HG03060 (cell line): ENCODE results near the gene MAP1B.

Source experiments
- ATAC-seq: cut with Tn5 transposase; IDR thresholded peaks from one replicate; pipeline ENCODE4 v1.9.1; 2021; ENCODE audit warnings: low read depth, moderate number of reproducible peaks; ENCODE audit not compliant: unreplicated experiment

The MAP1B gene

DNA sequence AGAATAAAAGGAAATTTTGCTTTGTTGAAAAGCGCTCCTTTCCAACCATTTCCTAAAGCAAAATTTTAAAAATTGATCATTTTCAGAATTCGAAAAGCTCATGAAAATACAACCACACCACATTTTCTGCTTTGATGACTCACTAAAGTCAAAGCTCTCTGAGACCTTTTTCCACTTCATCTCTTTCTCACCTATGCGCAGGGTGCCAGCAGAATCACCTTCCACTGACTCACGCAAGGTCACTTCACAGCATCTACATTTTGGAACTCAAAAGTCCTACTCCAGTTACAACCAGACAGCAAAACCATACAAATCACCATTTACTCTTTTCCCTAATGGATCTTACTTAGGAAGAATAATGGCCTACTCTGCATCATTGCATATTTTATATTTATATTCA is 106.2 kb downstream of the MAP1B start:
- ATAC-seq = no peak

DNA sequence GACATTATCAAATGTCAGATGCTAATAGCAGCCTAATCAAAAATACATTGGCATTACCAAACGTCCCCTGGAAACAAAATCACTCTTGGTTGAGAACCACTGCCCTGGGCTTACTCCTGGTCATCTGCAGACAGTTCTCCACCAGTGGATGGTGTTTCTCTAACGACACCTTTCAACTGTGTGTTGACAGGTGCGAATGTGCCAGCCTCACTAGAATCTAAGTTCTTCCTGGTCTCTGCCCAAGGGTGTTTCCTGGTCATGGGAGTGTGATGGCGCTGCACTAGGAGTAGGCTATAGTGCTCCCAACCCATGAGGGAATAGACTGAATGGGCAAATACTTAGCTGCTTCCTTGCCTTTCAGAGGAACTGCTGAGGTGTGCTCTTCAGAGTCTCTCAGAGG is 106.9 kb downstream of the MAP1B start:
- ATAC-seq = no peak

DNA sequence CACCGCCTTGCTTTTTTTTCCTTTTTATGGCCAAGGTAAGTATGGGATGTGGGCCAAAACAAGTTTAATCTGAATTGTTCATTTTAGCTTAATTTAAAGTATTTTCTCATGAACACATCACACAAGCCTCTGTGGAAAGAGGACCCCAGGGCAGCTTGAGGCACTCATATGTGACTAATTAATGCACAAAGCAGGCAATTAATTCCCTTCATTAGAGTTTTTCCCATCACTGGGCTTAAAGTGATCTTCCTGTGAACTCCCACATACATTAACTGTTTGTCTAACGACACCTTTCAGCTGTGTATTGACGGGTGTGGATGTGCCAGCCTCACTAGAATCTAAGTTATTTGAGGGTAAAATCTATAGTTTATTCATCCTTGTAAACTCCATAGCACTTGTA is 109.5 kb downstream of the MAP1B start:
- ATAC-seq = no peak

DNA sequence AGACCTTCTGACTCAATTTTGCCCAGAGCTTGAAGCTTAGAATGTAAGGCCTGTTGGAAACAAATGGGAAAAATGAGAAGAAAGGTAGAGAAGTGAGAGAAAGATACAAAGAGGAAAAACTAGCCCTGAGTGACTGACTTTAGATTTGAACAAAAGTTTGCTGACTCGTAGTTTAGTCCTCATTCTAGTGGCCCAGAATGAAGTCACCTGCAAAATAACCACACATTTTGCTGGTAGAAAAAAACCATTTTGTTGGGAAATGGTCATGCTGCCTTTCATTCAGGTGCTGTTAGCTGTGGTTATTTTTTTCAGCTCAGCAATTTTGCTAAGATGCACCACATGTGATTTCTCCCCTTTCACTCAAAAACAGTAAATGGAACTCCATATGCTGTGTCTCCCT is 113.8 kb downstream of the MAP1B start:
- ATAC-seq = no peak

DNA sequence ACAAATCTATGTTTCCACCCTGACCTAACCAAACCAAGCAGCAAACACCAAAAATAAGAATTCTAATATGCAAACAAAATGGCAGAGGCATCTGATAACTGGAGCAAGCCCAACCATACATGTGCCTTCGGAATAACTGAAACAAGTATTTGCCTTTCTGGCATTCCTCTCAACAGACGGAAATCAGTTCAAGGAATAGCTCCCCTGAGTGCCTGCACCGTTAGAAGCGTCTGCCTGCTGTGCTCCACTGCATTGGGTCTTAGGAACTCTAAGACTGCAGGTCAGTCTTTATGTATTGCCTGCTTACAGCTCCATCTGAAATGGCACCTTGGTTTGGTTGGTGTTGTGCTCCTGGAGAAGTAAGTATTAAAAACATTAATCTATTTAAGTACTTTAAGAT is 114.3 kb downstream of the MAP1B start:
- ATAC-seq = no peak

DNA sequence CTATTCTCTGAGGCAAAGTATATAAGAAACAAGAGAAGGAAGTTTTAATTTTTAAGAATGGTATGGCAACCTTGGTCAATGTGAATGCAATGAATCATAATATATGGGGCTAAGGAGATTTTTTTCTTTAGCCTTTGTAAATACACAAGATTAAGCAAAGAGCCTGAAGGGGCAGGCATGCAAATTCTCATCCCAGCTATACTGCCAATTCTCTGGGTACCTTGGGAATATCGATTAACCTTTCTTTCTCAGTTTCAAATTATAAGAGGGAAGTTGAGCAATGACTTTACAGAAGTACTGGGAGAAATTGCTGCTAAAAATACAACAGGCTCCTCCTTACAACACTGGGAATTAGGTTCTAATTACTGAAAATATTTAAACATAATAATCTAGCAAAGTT is 115.2 kb downstream of the MAP1B start:
- no peak for ATAC-seq

DNA sequence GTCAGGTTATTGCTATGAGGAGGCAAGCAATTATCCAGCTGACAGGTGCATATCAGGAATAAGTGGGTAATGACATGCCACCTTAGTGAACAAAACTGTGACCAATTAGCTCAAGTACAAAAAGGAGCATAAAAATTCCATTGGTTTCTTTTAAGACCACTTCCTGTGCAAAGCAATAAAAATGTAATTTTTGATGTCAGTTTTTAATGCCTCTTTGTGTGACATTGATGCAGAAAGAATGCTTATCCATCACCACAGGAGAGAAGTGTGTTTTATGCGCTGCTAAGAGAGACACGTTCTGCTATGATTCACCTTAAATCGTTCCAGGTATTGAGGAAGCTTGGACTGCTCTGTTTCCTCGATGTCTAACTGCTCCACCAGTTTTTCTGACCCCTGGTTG is 116.1 kb downstream of the MAP1B start:
- no peak for ATAC-seq

DNA sequence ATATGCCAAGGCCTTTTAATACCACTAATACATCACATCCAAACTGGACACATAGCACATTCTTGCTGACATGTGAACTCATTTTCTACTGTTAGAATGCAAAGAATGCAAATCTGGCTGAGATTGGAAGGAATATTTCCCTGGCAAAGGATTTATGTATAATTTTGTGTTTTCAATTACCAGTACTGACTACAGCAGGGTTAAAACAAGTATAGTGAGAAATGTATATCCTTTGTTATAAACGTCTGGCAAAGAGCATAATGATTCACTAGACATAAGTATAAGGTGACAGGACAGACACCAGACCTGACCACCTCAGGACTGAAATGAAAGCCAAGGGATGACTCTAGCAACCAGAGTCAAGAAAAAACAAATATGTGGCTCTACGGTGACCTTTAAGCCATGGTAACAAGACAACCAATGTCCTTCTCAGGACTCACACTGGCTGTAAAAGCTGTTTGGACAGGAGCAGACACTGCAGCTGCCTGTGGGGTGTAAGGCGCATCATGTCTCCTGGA is 117.7 kb downstream of the MAP1B start:
- no peak for ATAC-seq

DNA sequence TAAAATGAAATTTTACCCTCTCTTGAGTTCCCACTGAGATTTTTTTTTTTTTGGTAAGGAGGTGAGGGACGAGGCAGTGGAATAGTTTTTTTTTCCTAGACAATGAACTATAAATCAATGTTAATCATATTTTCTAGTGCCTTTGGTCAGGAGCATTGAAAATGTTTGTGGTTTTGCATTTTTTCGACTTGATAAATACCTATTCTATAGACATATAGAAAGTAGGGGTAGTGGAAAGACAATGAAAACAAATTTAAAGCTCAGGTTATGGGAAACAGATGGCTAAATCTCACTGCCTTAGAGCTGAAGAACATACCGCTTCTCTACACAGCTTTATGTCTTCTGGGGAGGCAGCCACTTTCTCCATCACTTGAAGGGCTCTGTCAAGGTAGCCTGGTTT is 118.5 kb downstream of the MAP1B start:
- ATAC-seq = no peak

DNA sequence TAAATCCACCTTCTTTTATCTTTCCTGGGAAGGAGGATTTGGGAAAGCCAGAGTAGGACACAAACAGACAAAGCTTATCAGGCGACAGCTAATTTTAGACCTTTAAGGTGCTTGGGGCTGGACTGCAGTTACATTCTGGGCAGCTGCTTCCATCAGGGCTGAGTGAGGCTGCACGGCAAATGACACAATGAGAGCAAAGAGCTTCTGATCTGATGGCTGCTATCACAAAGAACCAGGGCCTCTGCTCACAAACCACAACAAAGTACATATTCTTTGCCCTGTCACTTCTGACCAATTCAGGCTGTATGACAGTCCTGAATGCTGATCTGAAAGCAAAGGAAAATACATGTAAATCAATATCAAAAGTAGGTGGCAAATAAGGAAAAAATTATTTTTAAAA is 119.7 kb downstream of the MAP1B start:
- ATAC-seq = no peak

DNA sequence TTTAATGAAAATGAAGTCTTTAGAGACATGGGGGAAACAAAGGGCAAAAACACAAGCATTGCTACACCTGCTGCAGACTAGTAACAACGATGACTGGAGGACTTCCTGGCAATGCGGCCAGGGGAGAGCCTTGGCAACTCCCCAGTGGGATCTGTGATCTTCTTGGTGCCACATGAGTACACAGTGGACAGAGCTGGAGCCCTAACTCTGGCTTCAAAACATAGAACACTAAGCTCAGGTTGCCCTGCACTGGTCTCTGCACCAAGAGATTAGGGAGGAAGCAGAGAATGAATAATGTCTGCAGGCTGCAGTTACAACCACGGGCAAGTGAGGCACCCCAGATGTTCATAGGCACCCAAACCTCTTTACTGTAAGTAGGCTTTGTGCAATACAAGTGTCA is 121.7 kb downstream of the MAP1B start:
- no peak for ATAC-seq

DNA sequence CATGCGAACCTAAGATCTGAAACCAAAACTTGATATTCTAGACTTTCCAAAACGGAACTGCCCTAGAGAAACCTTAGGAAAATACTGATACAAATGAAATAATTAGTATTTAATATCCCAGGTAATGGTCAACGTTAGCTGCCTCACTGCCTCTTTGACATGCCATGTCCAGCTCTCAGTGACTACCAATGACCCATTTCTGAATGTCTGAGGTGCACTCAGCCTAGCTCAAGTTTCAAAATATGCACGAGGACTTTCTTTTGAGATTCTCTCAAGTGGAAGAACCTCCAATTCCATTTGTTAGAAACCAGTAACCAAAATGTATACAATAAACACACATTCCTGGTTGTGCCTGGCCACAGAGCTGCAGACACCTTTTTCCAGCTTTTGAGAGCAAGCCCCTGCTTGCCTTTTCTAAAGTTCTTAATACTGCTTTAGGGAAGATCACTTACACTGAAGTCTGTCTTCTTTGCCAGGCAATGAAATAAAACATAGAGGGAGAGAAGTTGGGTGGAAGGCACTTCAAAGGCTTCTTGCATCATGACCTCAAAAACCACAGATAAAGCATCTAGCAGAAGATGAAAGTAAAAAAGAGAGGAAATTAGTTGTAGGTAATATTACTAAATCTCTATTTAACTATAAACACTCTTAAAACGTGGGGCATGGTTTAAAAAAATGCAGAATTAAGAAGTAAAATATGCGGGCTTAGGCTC is 124.9 kb downstream of the MAP1B start:
- ATAC-seq = no peak

DNA sequence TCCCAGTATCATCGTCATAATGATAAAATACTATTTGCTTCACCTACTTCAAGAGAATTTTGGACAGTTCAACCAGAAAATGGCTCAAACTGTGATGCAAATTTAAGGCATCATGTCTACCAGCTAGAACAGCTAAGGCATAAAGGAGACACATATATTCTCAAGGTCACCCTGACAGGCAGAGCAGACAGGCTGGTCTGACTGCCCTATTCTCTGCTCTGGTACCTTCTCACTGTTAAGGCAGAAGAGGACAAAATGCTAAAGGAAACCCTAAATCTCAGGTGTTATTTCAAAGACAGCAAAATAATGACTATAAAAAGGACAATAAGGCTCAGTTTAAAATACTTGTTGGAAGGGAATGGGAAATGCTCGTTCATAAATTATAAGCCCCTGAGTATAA is 125.6 kb downstream of the MAP1B start:
- ATAC-seq = no peak

DNA sequence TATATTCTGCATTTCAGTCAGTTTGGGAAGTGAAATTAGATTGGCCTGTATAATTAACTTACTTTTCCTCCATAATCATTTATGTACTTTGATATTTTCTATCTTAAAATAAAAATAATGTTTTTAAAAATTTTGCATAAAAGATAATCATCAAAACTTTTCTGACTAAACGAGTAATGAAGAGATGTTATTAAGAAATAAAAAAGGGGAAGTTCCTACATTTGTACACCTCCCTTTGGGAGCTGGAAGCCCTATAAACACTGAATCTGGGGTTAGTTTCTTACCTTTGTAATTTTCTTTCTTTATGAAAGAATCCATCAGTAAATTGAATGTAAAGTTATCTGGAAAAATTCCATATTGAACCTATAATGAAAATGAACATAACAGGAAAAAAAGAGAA is 126.6 kb downstream of the MAP1B start:
- no peak for ATAC-seq

DNA sequence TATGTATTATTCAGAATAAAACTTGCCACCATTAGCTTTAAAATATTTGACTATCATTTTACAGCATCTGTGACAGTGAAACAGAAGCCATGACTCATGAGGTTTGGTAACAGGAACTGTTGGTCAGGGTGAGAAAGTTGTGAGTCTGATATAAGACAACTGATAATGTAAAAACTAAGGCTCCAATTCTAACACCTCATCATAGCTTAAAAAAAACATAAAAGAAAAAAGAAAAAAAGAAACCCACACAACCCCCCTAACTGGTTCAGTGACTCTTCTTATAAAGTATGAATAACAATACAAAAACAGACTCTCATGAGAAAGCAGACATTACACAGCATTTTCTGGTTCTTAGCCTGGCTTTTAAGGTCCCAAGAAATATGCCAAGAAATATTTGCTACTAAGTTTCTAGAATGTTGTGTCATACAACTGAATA is 127.0 kb downstream of the MAP1B start:
- peak; percentile 83 for ATAC-seq

DNA sequence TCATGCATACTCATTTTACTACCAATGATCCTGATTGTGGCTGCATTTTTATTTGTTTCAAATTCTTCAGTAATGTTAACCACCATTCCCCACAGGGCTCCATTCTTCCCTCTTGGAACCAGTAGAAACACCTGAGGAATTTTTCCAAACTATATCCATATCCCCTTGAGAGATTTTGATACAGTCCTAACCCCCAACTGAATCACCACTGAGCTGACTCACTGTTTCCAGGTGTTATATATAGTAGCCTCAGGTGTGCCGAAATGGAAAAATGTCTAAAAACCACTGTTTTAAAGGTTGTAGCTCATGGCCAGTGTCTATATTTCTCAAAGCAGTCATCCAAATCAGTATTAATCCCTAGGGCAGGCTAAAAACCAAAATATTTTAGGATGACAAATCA is 127.6 kb downstream of the MAP1B start:
- ATAC-seq = no peak

DNA sequence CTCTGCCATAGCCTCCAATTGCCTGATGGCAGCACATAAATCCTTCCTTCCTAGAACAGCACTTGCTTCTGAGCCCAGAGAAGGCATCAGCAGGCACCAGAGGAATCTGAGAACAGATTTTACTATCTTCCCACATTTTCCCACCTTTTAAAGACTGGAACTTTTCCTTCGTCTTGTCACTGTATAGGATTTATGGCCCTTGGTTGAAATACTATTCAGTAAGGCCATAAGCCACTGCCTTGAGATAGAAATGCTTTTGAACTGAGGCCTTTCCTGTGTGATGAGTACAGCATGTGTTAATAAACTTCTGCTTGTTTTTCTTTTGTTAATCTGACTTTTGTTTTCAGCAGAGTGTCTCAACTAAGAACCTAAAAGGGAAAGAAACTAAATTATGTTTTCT is 128.4 kb downstream of the MAP1B start:
- ATAC-seq = no peak

DNA sequence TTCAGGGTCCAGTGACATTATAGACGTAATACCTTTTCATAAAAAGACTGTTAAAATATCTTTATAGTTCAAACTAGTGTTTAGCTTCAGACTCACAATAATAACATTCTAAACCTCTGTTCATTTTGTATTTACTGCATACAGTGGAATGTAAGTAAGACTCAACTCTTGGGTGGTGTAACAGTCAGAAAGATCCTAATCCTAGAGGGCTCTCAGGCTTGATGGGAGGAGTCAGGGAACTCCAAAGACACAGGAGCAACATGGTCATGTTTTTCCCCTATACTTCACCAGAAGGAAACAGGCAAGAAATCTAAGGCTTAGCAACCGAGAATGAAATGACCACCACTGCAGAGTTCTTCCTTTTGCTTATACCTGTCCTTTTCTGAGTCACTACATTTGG is 130.1 kb downstream of the MAP1B start:
- ATAC-seq = no peak

DNA sequence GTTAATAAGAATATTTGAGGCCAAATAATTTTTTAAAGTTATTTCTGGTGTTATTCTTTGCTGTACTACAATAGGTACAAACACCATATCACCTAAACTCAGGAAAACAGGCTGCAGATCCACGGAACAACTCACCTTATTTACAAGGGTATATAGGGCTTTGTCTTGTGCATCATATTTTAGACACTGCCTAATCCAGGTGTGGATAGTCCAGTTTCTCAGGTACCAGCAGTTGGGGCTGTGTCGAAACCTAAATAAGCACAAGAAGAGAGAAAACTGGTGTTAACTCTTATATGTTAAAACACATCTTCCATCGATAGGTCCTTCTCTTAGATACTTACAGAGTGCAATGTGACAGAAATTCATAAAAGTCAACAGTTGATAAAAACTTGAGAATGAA is 130.6 kb downstream of the MAP1B start:
- no peak for ATAC-seq

DNA sequence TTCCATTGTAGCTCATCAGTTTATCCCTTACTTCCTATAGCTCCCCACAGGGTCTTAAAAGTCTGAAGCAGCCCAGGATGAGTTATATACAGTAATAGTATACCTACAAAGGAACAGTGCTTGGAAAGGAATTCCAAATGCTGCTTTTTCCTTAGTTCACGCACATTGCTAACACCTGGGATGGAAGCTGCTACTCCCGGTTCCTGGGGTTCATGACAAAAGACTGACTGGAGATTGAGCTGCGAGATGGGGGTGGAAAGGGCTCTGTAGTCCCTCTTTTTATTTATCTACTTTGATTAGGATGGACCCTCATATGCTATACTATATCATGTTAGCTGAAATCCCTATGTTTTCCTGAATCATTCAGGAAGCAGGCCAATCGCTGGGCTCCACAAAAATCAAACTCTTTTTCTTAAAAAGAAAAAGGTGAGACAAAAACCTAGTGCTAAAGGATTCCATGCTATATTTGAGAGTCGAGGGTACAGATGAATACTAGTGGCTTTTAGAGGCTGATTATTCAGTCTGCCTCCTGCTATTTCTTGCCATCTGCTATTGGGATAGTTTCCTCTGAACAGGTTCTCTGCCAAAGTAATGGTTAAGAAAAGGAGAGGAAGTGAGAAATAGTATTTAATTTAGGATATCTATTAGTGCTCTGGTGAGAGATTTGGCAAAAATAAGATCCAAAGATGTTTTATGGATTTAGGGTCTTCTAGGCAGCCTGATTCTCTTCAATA is 131.6 kb downstream of the MAP1B start:
- ATAC-seq = no peak

DNA sequence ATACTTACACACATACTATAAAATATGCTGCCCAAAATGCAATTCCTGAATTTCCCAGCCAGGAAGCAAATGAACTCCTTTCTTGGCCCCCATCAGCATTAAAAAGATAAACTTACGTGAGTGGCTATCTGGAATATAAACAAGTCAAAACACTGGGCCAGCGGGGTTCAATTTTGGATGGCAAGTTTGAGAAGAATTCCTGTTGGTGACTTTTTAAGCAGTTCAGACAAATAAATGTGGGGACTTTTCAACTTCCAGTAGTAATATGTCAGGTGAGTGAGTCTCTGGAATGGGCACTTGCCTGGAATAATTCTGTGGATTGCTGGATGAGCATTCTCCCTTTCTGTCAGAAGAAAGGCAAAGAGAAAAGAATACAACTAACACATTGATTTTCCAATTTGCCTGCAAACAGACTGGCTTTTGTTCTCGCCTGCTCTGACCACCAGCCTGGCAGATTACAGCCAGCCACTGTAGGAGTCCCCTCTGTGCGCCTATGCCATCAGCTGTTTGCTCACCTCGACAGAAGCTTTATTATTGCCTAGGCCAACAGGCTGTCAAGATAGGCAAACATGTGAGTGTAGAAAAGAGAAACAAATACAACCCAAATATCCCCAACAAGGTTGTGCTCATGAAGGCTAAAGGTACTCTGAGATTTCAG is 134.2 kb downstream of the MAP1B start:
- ATAC-seq = no peak
